ENCODE data around the gene SNRPN. TPM values are rescaled to one million over a fixed set of nuclear protein-coding genes. Genes with fewer than 3 reads are reported as not detected.

SNRPN gene
- total RNA-seq, 1 experiment from 2014 or later, result 900 TPM

DNA sequence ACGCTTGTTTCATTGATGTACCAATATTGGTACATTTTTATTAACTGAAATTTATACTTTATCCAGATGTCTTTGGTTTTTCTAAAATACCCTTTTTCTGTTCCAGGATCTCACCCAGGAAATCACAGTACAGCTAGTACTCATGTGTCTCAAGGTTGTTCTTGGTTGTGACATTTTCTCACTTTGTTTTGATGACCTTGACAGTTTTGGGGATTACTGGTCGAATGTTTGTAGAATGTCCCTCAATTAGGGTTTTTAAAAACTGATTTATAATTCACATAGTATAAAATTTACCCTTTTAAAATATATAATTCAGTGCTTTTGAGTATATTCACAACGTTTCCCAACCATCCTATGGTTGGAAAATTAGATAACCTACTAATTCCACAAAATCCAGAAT lies 6.3 kb upstream of the SNRPN start:
- Histone ChIP-seq H3K27ac (ENCODE audit: insufficient read length, low read depth, low read length) (no peak overlapping the region), H3K79me2 (ENCODE audit: insufficient read depth, low read length) (no peaks in the 10 kb centered on the region), H4K91ac (ENCODE audit: insufficient read length, low read depth, low read length) (no peak overlapping the region), H3K79me1 (ENCODE audit: insufficient read depth, low read depth, low read length, poor library complexity, severe bottlenecking) (no peaks in the 10 kb centered on the region), H3K18ac (ENCODE audit: insufficient read length, low read depth, low read length) (no peak overlapping the region), H3K27me3 (ENCODE audit: insufficient read depth, low read length) (no peaks in the 10 kb centered on the region), H3T11ph (ENCODE audit: low read length) (no peak overlapping the region), H3K14ac (ENCODE audit: insufficient read depth, low read length) (no peak overlapping the region), H3K23ac (ENCODE audit: insufficient read length, low read depth, low read length) (no peak overlapping the region), H2BK12ac (ENCODE audit: insufficient read length, low read depth, low read length) (no peak overlapping the region), H2BK5ac (ENCODE audit: insufficient read length, low read length) (no peak overlapping the region), H4K5ac (ENCODE audit: insufficient read length, low read depth, low read length) (no peak overlapping the region), H2BK20ac (ENCODE audit: low read depth, low read length, poor library complexity, severe bottlenecking) (no peak overlapping the region), H4K20me1 (ENCODE audit: control insufficient read depth, insufficient read depth, insufficient read length) (no peaks in the 10 kb centered on the region), H2BK15ac (ENCODE audit: low read depth, low read length) (no peak overlapping the region), H3K23me2 (ENCODE audit: insufficient read length, low read depth, low read length, poor library complexity, severe bottlenecking) (no peaks in the 10 kb centered on the region), H2AK5ac (ENCODE audit: insufficient read length, low read length) (no peak overlapping the region), H2AFZ (ENCODE audit: low read length) (no peak overlapping the region), H3K4me2 (ENCODE audit: insufficient read depth, insufficient read length, low read length) (no peak overlapping the region), H2BK120ac (ENCODE audit: low read depth, low read length, poor library complexity, severe bottlenecking) (no peak overlapping the region), H3K4me1 (ENCODE audit: insufficient read depth, low read length) (no peaks in the 10 kb centered on the region; the same call in 1 of the 2 replicates), H3K4ac (ENCODE audit: low read depth, low read length) (no peak overlapping the region), H3K9me3 (ENCODE audit: control insufficient read depth, low read depth, low read length) (peaks cover 10% of the 10 kb centered on the region), H4K8ac (replicated peaks; ENCODE audit: insufficient read length, low read depth, low read length) (no peak overlapping the region), H3K9ac (ENCODE audit: extremely low read depth, insufficient read length, low read length) (no peak overlapping the region), H3K56ac (ENCODE audit: insufficient read length, low read depth, low read length) (no peak overlapping the region)
- H3K27ac Mint-ChIP-seq, result no peak overlapping the region
- DNase-seq, result no peak
- WGBS (ENCODE audit: extremely low coverage, insufficient read length, low lambda C conversion rate), result no CpG with 5 or more reads among the region's 3 CpGs
- H3K4me1 Mint-ChIP-seq, result peaks cover 11 to 27% of the 10 kb centered on the region in 2 experiments
- H3K27me3 Mint-ChIP-seq (ENCODE audit: low read depth), result no peaks in the 10 kb centered on the region
- peaks cover 0 to 4% (median 2%) of the 10 kb centered on the region in 3 experiments; a peak in 4 of 7 replicates for H3K36me3 Mint-ChIP-seq (ENCODE audit: insufficient read depth in 1 of 3, low read depth in 3 of 3)
- H3K4me3 Mint-ChIP-seq, result no peak overlapping the region
- TF ChIP-seq, protein P1, sequence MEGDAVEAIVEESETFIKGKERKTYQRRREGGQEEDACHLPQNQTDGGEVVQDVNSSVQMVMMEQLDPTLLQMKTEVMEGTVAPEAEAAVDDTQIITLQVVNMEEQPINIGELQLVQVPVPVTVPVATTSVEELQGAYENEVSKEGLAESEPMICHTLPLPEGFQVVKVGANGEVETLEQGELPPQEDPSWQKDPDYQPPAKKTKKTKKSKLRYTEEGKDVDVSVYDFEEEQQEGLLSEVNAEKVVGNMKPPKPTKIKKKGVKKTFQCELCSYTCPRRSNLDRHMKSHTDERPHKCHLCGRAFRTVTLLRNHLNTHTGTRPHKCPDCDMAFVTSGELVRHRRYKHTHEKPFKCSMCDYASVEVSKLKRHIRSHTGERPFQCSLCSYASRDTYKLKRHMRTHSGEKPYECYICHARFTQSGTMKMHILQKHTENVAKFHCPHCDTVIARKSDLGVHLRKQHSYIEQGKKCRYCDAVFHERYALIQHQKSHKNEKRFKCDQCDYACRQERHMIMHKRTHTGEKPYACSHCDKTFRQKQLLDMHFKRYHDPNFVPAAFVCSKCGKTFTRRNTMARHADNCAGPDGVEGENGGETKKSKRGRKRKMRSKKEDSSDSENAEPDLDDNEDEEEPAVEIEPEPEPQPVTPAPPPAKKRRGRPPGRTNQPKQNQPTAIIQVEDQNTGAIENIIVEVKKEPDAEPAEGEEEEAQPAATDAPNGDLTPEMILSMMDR (conservative IDR thresholded peaks at IDR 0.05), result no peak
- peaks cover 43 to 57% of the 10 kb centered on the region in 2 experiments for H3K9me3 Mint-ChIP-seq

Measured in H9 (cell line).